Measurements from ENCODE around the gene LRRN2.
"Not testable (repeated sequence)": the region's sequence is repeated elsewhere in the genome, so short reads cannot be mapped to it uniquely, and the experiment has no call there.

The LRRN2 gene

GRCh38 chr1:204658295-204658694 is 27.2 kb downstream of the LRRN2 start:
- no peak for DNase-seq

DNA sequence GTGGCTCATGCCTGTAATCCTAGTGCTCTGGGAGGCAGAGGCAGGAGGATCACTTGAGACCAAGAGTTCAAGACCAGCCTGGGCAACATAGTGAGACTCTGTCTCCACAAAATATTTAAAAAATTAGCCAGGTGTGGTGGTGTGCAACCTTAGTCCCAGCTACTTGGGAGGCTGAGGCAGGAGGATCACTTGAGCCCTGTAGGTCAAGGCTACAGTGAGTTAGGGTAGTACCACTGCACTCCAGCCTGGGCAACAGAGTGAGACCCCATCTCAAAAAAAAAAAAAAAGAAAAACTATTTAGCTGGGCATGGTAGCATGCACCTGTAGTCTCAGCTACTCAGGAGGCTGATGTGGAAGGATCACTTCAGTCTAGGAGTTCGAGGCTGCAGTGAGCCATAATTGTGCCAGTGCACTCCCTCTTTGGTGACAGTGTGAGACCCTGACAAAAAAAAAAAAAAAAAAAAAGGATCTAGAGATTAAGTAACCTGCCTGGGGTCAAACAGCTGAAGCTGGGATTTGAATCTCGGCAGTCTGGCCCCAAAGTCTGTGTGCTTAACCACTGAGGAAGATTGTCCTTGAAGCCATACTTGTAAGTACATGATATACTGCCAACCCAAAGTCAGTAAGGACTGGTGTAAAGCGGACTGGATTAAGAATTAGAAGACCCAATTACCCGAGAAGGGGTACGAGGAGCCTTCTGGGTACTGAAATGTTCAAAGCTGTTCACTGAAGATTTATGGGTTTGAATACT is 31.8 kb downstream of the LRRN2 start:
- no peak for DNase-seq

GRCh38 chr1:204652497-204652896 is 33.0 kb downstream of the LRRN2 start:
- no peak for DNase-seq

- DNase-seq: peak; percentile 47
Measured at GRCh38 chr1:204651843-204652421, 33.6 kb downstream of the LRRN2 start.

DNA sequence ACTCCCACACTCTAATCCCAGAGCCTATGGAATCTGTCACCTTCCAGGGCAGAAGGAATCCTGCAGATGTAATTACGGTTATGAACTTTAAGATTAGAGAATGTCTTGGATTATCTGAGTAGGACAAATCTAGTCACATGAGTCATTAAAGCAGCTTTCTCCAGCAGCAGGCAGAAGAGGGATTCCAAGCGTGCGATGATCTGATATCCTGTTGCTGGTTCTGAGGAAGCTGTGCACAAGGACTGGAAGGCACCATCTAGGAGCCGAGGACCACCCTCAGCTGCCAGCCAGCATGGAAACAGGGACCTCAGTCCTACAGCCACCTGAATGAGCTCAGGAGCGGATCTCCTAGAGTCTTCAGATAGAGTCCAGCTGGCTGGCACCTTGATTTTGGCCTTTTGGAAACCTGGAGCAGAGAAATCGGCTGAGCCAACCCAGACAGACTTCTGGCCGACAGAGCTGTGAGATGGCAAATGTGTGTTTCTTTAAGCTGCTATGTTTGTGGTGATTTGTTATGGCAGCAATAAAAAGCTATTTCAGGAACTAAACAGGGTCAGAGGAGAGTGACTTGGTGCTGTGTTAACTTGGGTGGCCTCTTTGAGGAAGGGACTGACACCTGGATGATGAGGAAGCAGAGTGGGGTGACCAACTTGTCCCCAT is 34.5 kb downstream of the LRRN2 start:
- DNase-seq: no peak

DNA sequence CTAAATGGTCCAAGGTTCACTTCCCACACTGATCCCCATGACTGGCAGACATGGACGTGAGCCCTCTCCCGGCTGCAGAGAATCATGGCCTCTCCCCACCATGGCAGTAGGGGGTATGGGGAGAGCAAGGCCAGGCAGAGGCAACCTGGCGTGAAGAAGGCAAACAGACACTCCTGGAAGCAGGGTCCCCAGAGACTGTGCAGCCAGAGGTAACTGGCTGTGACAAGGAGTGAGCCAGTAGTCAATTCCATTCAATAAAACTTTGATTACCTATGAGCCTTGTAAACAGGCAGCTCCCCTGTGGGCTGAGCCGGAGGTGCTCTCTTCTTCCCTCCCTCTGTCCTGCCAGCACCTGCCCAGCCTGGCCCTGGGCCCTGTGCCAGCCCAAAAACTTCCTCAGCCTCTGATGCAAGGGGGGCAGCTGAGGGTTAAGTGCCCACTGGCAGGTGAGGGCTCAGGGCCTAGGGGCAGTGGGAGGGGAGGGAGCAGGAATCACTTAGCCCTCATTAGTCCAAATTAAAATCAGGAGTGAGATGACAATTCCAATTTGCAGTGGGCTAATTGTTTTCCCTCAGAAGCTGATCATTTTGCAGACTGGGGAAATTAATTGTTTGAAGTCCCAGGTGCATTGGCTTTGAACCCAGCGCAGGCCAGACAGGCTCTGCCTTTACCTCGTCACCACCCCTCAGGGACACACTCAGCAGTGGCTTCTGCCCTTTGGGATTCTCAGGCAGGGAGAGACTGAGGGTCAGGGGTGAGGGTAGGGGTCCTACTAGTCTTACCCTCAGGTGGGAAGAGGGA is 35.6 kb downstream of the LRRN2 start:
- peak; percentile 95 for DNase-seq

GRCh38 chr1:204648576-204648975 is 37.0 kb downstream of the LRRN2 start:
- no peak for DNase-seq

DNA sequence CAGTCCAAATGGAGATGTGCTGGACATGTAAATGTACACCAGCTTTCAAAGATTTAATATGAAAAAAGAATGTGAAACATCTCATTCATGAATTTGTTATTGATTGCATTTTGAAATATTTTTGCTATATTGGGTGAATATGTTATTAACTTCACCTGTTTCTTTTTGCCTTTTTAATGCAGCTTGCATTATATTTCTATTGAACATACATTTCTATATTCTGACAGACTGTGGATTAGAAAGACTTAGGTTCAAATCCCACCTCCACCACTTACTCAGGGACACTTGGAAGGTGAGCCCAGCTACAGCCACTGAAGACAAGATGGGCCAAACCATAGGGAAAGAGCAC is 37.8 kb downstream of the LRRN2 start:
- DNase-seq: no peak

DNA sequence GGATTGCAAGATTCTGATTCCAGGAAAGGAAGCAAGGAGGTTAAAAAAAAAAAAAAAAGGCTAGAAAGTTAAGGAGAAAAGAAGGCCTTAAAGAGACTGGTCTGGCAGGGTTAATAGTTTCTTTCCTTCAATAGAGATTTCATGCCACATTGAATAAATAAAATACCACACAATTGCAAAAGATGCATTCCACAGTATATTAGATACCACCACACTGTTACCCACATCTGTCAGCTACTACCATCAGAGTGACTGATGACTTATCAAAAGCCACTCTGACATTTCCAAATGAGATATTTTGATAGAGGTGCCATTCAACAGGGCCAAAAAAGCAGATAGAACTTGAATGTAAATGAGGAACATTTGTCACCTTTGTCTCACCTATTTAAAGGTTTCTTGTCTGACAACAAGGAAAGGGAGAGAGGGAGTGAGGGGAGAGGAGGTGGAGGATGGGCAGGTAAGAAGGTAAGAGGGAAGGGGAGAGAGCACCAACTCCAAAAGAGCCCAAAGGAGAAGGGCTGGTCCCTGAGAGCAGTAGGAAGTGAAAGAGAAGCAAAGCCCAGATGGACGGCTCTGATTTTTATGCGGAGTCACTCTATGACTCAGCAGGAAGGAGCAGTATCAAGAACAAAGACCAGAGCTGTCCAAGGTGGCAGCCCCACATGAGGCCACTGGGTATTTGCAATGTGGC is 38.3 kb downstream of the LRRN2 start:
- DNase-seq: no peak

DNA sequence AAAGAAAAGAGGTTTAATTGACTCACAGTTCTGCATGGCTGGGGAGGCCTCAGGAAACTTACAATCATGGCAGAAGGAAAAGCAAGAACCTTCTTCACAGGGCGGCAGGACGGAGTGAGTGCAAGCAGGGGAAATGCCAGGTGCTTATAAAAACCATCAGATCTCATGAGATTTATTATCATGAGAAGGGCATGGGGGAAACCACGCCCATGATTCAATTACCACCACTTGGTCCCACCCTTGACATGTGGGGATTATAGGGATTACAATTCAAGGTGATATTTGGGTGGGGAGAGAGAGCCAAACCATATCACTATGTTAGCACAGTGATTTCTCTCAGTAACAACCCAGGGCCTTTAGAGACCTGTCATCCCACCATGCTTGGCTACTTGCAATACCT is 39.9 kb downstream of the LRRN2 start:
- DNase-seq: no peak

DNA sequence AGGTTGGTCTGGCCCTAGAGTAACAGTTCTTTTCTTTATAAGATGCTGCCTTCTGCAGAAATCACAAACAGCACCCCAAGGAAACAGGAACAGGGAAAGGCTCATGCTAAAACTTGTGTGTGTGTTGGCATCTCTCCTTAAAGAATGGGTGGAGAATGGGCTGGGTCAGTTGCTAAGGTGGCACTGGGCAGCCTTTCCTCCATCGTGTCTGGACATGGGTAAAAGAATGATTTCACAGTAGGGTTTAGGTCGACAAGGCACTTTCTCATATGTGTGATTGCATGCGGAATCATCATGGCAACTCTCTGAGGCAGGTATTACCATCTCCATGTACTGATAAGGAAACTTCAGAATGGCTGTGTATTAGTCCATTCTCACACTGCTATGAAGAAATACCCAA is 40.3 kb downstream of the LRRN2 start:
- no peak for DNase-seq

DNA sequence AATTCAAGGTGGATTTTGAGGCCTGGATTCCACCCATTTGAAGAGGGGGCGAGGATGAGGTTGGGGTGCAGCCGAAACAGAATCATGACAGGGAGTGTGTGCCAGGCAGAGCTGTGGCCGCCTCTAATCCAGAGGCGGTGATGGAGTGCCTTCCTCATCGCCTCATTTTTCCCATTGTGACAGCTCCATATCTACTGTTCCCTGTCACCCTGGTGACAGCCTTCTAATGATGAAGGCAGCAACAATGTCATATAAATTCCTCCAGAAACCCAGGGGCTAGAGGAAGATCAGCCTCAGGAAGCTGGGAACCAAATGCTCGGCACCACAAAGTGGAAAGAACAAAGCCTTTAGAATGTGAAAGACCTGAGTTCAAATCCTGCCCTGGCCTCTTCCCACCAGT is 42.0 kb downstream of the LRRN2 start:
- no peak for DNase-seq

DNA sequence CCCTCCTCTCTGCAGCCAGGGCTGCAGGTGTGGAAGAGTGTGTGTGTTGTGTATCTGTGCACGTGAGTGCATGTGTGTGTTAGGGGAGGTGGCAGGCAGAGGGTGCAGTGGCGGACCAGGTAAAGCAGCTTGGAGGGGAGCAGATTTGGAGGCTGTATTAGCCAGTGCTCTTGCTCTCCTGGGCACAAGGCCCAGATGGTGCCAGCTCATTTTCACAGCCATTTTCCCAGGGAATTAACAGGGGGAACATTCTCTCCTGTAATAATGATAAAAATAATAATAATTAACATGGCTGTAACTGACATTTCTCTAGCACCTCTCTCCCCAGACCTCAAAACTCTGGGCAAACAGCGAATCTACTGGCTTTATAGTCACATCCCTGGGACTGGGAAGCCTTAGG is 43.6 kb downstream of the LRRN2 start:
- DNase-seq: no peak

DNA sequence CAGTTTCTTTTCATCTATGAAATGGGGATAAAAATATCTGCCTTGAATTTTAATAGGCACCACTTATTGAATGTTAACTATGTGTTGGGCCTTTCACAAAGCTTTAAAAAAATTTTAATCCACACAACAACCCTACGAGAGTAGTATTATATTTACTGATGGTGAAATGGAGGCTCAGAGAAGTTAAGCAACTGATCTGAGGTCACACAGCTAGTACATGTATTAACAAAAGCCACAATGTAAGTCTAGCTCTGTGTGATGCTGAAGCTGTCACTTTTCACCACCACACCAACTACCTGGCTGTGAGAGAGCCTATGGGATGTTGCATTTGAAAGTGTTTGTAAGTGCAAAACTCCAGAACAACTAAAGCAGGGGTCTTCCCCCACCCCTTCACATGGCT is 44.1 kb downstream of the LRRN2 start:
- DNase-seq: no peak

- no peak for DNase-seq
Measured at GRCh38 chr1:204640578-204640977, 45.0 kb downstream of the LRRN2 start.

GRCh38 chr1:204634260-204634910 is 51.2 kb downstream of the LRRN2 start:
- DNase-seq: peak; percentile 84

DNA sequence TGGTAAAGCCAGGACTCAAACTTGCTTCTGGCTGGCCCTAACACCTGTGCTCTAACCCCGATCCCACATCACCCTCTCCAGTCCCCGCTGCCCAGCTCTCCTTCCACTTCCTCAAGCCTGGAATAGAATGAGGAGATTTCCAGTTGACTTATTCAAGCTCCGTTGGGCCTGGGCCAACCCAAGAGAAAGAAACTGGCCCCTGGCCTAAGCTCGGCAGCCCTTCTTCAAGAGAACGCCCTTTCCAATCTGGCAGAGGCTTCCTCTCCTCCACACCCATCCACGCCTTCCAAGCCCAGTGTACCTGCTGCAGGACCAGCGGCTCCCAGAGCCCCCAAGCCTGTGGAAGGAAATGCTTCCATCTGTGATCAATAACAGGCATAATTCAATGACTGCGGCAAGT is 51.9 kb downstream of the LRRN2 start:
- DNase-seq: peak; percentile 71

- DNase-seq: no peak
Measured at GRCh38 chr1:204630132-204630905, 55.2 kb downstream of the LRRN2 start.

DNA sequence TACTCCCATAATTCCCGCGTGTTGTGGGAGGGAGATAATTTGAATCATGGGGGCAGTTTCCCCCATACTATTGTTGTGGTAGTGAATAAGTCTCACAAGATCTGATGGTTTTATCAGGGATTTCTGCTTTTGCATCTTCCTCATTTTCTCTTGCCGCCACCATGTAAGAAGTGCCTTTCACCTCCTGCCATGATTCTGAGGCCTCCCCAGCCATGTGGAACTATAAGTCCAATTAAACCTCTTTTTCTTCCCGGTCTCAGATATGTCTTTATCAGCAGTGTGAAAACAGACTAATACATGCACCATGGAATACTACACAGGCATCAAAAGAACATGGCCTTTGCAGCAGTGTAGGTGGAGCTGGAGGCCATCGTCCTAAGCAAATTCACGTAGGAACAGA is 56.1 kb downstream of the LRRN2 start:
- not testable (repeated sequence) for DNase-seq

- DNase-seq: no peak
Measured at GRCh38 chr1:204628868-204629267, 56.7 kb downstream of the LRRN2 start.

DNA sequence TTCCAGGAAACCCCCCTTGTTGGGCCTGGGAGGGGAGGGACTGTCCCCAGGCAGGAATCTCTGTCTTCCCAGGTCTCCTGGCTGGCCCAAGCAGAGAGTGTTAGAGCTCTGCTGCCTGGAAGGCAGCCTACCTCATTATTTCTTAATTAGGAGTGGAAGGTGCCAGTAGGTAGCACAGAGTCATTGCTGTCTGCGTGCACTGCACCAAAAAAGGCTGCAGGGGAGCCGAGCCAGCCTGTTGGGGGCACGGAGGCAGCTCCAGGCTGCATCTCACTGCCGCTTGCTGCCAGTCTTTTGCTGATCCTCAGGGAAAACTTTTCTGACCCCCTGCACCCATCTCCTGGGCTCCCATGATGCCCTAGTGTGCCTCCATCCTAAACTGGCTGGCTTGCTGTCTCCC is 58.1 kb downstream of the LRRN2 start:
- no peak for DNase-seq

- DNase-seq: no peak
Measured at GRCh38 chr1:204626381-204626780, 59.2 kb downstream of the LRRN2 start.

All from NCI-H1092 (cell line).